ENCODE measurements around the gene GRIN3A. TPM values are rescaled to one million over a fixed set of nuclear protein-coding genes. Genes with fewer than 3 reads are reported as not detected.

GRIN3A gene
- total RNA-seq, 2 donors from 2014 or later, result not detected

- 75% methylated on average over 1 of the region's 1 CpG; no CpG with 5 or more reads in 1 of the 2 experiments for WGBS, 2 experiments (ENCODE audit: insufficient coverage in 1 of 2, insufficient read length in 1 of 2)
- Histone ChIP-seq H3K4me1 (ENCODE audit: control insufficient read depth, insufficient read depth, low read length) (no peaks in the 10 kb centered on the region), H3K36me3 (ENCODE audit: control insufficient read depth, insufficient read depth, low read length) (no peaks in the 10 kb centered on the region), H3K9ac (ENCODE audit: extremely low read depth, low read length, poor library complexity, severe bottlenecking) (no peak overlapping the region), H3K27me3 (ENCODE audit: control insufficient read depth, insufficient read depth, low read length, poor library complexity, severe bottlenecking) (no peaks in the 10 kb centered on the region), H3K9me3 (ENCODE audit: control insufficient read depth, low read length) (peaks cover 6% of the 10 kb centered on the region), H3K4me3 (ENCODE audit: low read length) (no peak overlapping the region), H3K27ac (ENCODE audit: low read depth, low read length) (no peak overlapping the region)
- no peak overlapping the region for H3K4me3 Mint-ChIP-seq
- no peaks in the 10 kb centered on the region for H3K36me3 Mint-ChIP-seq (ENCODE audit: low read depth)
- H3K9me3 Mint-ChIP-seq, result no peaks in the 10 kb centered on the region
- no peaks in the 10 kb centered on the region for H3K27me3 Mint-ChIP-seq (ENCODE audit: insufficient read depth)
- no peak overlapping the region for H3K27ac Mint-ChIP-seq
- H3K4me1 Mint-ChIP-seq, result no peaks in the 10 kb centered on the region
- DNase-seq, result no peak
- no peak for TF ChIP-seq CTCF (conservative IDR thresholded peaks at IDR 0.05)
Observed at GRCh38 chr9:101674165-101674564, 64.3 kb downstream of the GRIN3A start.

- no peak for DNase-seq
- H3K9ac ChIP-seq (ENCODE audit: extremely low read depth, low read length, poor library complexity, severe bottlenecking), result no peak overlapping the region
- 77 to 78% methylated on average over 2 of the region's 2 CpGs for WGBS, 2 experiments (ENCODE audit: insufficient coverage in 1 of 2, insufficient read length in 1 of 2)
- no peaks in the 10 kb centered on the region for H3K4me1 ChIP-seq (ENCODE audit: control insufficient read depth, insufficient read depth, low read length)
- H3K27ac ChIP-seq (ENCODE audit: low read depth, low read length), result no peak overlapping the region
- no peaks in the 10 kb centered on the region for H3K27me3 Mint-ChIP-seq (ENCODE audit: insufficient read depth)
- H3K36me3 ChIP-seq (ENCODE audit: control insufficient read depth, insufficient read depth, low read length), result no peaks in the 10 kb centered on the region
- H3K4me1 Mint-ChIP-seq, result no peaks in the 10 kb centered on the region
- no peaks in the 10 kb centered on the region for H3K36me3 Mint-ChIP-seq (ENCODE audit: low read depth)
- H3K27ac Mint-ChIP-seq, result no peak overlapping the region
- H3K9me3 Mint-ChIP-seq, result no peaks in the 10 kb centered on the region
- H3K9me3 ChIP-seq (ENCODE audit: control insufficient read depth, low read length), result peaks cover 6% of the 10 kb centered on the region
- no peak overlapping the region for H3K4me3 ChIP-seq (ENCODE audit: low read length)
- no peak overlapping the region for H3K4me3 Mint-ChIP-seq
- TF ChIP-seq CTCF (conservative IDR thresholded peaks at IDR 0.05), result no peak
- H3K27me3 ChIP-seq (ENCODE audit: control insufficient read depth, insufficient read depth, low read length, poor library complexity, severe bottlenecking), result no peaks in the 10 kb centered on the region
Observed at GRCh38 chr9:101673642-101674041, 64.8 kb downstream of the GRIN3A start.

GRCh38 chr9:101671567-101671966 is 66.9 kb downstream of the GRIN3A start:
- H3K4me3 ChIP-seq (ENCODE audit: low read length), result no peak overlapping the region
- no peaks in the 10 kb centered on the region for H3K27me3 ChIP-seq (ENCODE audit: control insufficient read depth, insufficient read depth, low read length, poor library complexity, severe bottlenecking)
- H3K36me3 Mint-ChIP-seq (ENCODE audit: low read depth), result no peaks in the 10 kb centered on the region
- WGBS, 2 experiments (ENCODE audit: insufficient coverage in 1 of 2, insufficient read length in 1 of 2), result 73 to 82% methylated on average over 1 of the region's 1 CpG
- no peaks in the 10 kb centered on the region for H3K4me1 ChIP-seq (ENCODE audit: control insufficient read depth, insufficient read depth, low read length)
- no peak for TF ChIP-seq CTCF (conservative IDR thresholded peaks at IDR 0.05)
- H3K9me3 ChIP-seq (ENCODE audit: control insufficient read depth, low read length), result no peaks in the 10 kb centered on the region
- H3K27ac Mint-ChIP-seq, result no peak overlapping the region
- H3K9ac ChIP-seq (ENCODE audit: extremely low read depth, low read length, poor library complexity, severe bottlenecking), result no peak overlapping the region
- no peak overlapping the region for H3K4me3 Mint-ChIP-seq
- no peak overlapping the region for H3K27ac ChIP-seq (ENCODE audit: low read depth, low read length)
- H3K36me3 ChIP-seq (ENCODE audit: control insufficient read depth, insufficient read depth, low read length), result no peaks in the 10 kb centered on the region
- DNase-seq, result no peak
- H3K9me3 Mint-ChIP-seq, result no peaks in the 10 kb centered on the region
- no peaks in the 10 kb centered on the region for H3K27me3 Mint-ChIP-seq (ENCODE audit: insufficient read depth)
- no peaks in the 10 kb centered on the region for H3K4me1 Mint-ChIP-seq
